H1 (cell line): Measurements from ENCODE around the gene VENTX. TPM values are rescaled to one million over a fixed set of nuclear protein-coding genes. Genes with fewer than 3 reads are reported as not detected.

ENCODE experiments used
- CTCF ChIA-PET: fragments of 300-600 bp; sonication (Branson Sonifier 250); formaldehyde crosslinking; loops from one replicate; lab custom pipeline; 2021; ENCODE audit not compliant: partially characterized antibody; lab: Charles Lee
- POLR2A ChIA-PET: fragments of 300-600 bp; sonication (Branson Sonifier 250); formaldehyde crosslinking; loops from one replicate; lab custom pipeline; 2021; ENCODE audit warnings: inconsistent platforms; ENCODE audit not compliant: partially characterized antibody; lab: Charles Lee
- DNase-seq, 2 experiments: peaks; one replicate each; pipeline versions ENCODE4 v3.0.0 to v3.0.0-alpha.2; 2010 to 2022; ENCODE audit warnings: low spot score in 2 of 2, low read depth in 1 of 2, mixed read lengths in 1 of 2
- FAIRE-seq: peaks from 2 replicates; lab custom pipeline; 2011; peaks lifted over from hg19 to GRCh38; lab: Jason Lieb, UNC
- H2AFZ ChIP-seq: 2 replicates; pipeline ENCODE4 v1.8.1; 2012; ENCODE audit warnings: low read length, inconsistent platforms
- H2AK5ac ChIP-seq: 2 replicates; pipeline ENCODE4 v1.6.1; 2013; ENCODE audit warnings: low read depth, low read length
- H2BK120ac ChIP-seq: replicated peaks from 2 replicates; pipeline ENCODE3; 2013; ENCODE audit warnings: low read depth, low read length, inconsistent platforms
- H2BK12ac ChIP-seq: 2 replicates; pipeline ENCODE4 v1.6.1; 2013; ENCODE audit warnings: low read depth, low read length
- H2BK15ac ChIP-seq: 2 replicates; pipeline ENCODE4 v1.6.1; 2013; ENCODE audit warnings: low read length
- H2BK20ac ChIP-seq: 2 replicates; pipeline ENCODE4 v1.6.1; 2013; ENCODE audit warnings: low read length
- H2BK5ac ChIP-seq: 2 replicates; pipeline ENCODE4 v1.6.1; 2013; ENCODE audit warnings: low read depth, low read length
- H3K14ac ChIP-seq: 2 replicates; pipeline ENCODE4 v1.6.1; 2013; ENCODE audit warnings: inconsistent platforms; ENCODE audit not compliant: insufficient read length
- H3K18ac ChIP-seq: 2 replicates; pipeline ENCODE4 v1.6.1; 2013; ENCODE audit warnings: low read length; ENCODE audit errors: extremely low read depth
- H3K23ac ChIP-seq: 2 replicates; pipeline ENCODE4 v1.6.1; 2013; ENCODE audit warnings: inconsistent platforms; ENCODE audit not compliant: insufficient read length
- H3K23me2 ChIP-seq: 2 replicates; pipeline ENCODE4 v1.6.1; 2013; ENCODE audit warnings: low read depth, low read length
- H3K27ac ChIP-seq: 2 replicates; pipeline ENCODE4 v1.6.1; 2011; ENCODE audit warnings: low read depth, low read length, inconsistent platforms
- H3K27me3 ChIP-seq, 4 experiments: replicated peaks in 1 of 4; 1 replicate in 1 of 4; 2 replicates in 3 of 4; pipeline versions ENCODE4 v1.6.1 to v1.8.1; 2011 to 2013; ENCODE audit warnings: low read length in 3 of 4, mild to moderate bottlenecking in 3 of 4, inconsistent platforms in 2 of 4, mixed read lengths in 2 of 4, moderate library complexity in 1 of 4; ENCODE audit not compliant: control insufficient read depth in 3 of 4, insufficient read depth in 3 of 4; ENCODE audit errors: extremely low read depth in 1 of 4
- H3K36me3 ChIP-seq, 4 experiments: 2 replicates each; pipeline versions ENCODE4 v1.6.1 to v1.8.1; 2011 to 2013; ENCODE audit warnings: mild to moderate bottlenecking in 4 of 4, low read length in 3 of 4, moderate library complexity in 2 of 4, control low read depth in 1 of 4, inconsistent platforms in 1 of 4; ENCODE audit not compliant: insufficient read depth in 4 of 4, control insufficient read depth in 2 of 4
- H3K4ac ChIP-seq: replicated peaks from 2 replicates; pipeline ENCODE3; 2013; ENCODE audit warnings: low read length, low read depth, mixed read lengths, inconsistent platforms; ENCODE audit not compliant: insufficient read length
- H3K4me1 ChIP-seq, 4 experiments: replicated peaks in 1 of 4; 1 replicate in 1 of 4; 2 replicates in 3 of 4; pipeline versions ENCODE4 v1.6.1 to v1.8.1; 2011 to 2013; ENCODE audit warnings: low read length in 3 of 4, inconsistent platforms in 2 of 4, mixed read lengths in 1 of 4; ENCODE audit not compliant: insufficient read depth in 4 of 4, control insufficient read depth in 3 of 4
- H3K4me2 ChIP-seq, 2 experiments: 2 replicates each; pipeline versions ENCODE4 v1.6.1 to v1.8.1; 2011 to 2013; ENCODE audit warnings: low read depth in 2 of 2, low read length in 2 of 2, control low read depth in 1 of 2, inconsistent platforms in 1 of 2, mild to moderate bottlenecking in 1 of 2; ENCODE audit not compliant: insufficient read depth in 1 of 2
- H3K4me3 ChIP-seq, 4 experiments: fragments of 200-600, 300-600 bp in 1 of 4; sonication (generic), shearing (Covaris generic), sonication (Bioruptor Twin) in 1 of 4; 2 replicates each; pipeline versions ENCODE4 v1.5.1 to v1.8.1; 2011 to 2016; ENCODE audit warnings: low read length in 4 of 4, low read depth in 3 of 4, control low read depth in 2 of 4, inconsistent platforms in 2 of 4, mild to moderate bottlenecking in 2 of 4, mixed read lengths in 1 of 4, moderate library complexity in 1 of 4; ENCODE audit not compliant: insufficient read depth in 2 of 4; ENCODE audit errors: extremely low read depth in 1 of 4
- H3K56ac ChIP-seq: replicated peaks from 2 replicates; pipeline ENCODE3; 2013; ENCODE audit warnings: low read depth, mild to moderate bottlenecking, mixed read lengths, low read length, inconsistent platforms; ENCODE audit not compliant: insufficient read length
- H3K79me1 ChIP-seq: 2 replicates; pipeline ENCODE4 v1.6.1; 2013; ENCODE audit warnings: low read depth, low read length, control low read depth
- H3K79me2 ChIP-seq, 2 experiments: 2 replicates each; pipeline versions ENCODE4 v1.6.1 to v1.8.1; 2012 to 2013; ENCODE audit warnings: low read length in 2 of 2, mild to moderate bottlenecking in 2 of 2, inconsistent platforms in 1 of 2; ENCODE audit not compliant: insufficient read depth in 2 of 2, control insufficient read depth in 1 of 2
- H3K9ac ChIP-seq, 4 experiments: replicated peaks in 1 of 4; 1 replicate in 1 of 4; 2 replicates in 3 of 4; pipeline versions ENCODE4 v1.6.1 to v1.8.1; 2011 to 2013; ENCODE audit warnings: low read depth in 3 of 4, low read length in 3 of 4, control low read depth in 2 of 4, mild to moderate bottlenecking in 2 of 4, moderate library complexity in 2 of 4, inconsistent platforms in 1 of 4; ENCODE audit errors: extremely low read depth in 1 of 4
- H3K9me3 ChIP-seq, 2 experiments: 2 replicates each; pipeline versions ENCODE4 v1.6.1 to v1.8.1; 2012 to 2013; ENCODE audit warnings: mild to moderate bottlenecking in 2 of 2, moderate library complexity in 2 of 2, control low read depth in 1 of 2, inconsistent platforms in 1 of 2, low read depth in 1 of 2, low read length in 1 of 2, mixed read lengths in 1 of 2; ENCODE audit not compliant: insufficient read depth in 2 of 2
- H4K20me1 ChIP-seq, 2 experiments: replicated peaks in 1 of 2; 2 replicates each; pipeline versions ENCODE3 to v1.8.1; 2011 to 2013; ENCODE audit warnings: inconsistent platforms in 2 of 2, low read length in 2 of 2, mild to moderate bottlenecking in 1 of 2; ENCODE audit not compliant: insufficient read depth in 2 of 2, control insufficient read depth in 1 of 2
- H4K5ac ChIP-seq: 2 replicates; pipeline ENCODE4 v1.6.1; 2013; ENCODE audit warnings: low read length, low read depth, mixed read lengths, inconsistent platforms; ENCODE audit not compliant: insufficient read length
- H4K8ac ChIP-seq: 2 replicates; pipeline ENCODE4 v1.8.0; 2013; ENCODE audit warnings: mild to moderate bottlenecking, moderate library complexity, low read length, inconsistent platforms; ENCODE audit not compliant: insufficient read depth; ENCODE audit errors: extremely low read depth
- H4K91ac ChIP-seq: replicated peaks from 2 replicates; pipeline ENCODE3; 2013; ENCODE audit warnings: low read length, mixed read lengths, inconsistent platforms; ENCODE audit not compliant: insufficient read length
- KDM1A ChIP-seq: fragments of 200-600, 300-600 bp; sonication (generic); IDR thresholded peaks from 2 replicates; pipeline ENCODE4 v1.7.1; 2016; ENCODE audit warnings: mild to moderate bottlenecking, low read length, borderline replicate concordance
- SP2 ChIP-seq: IDR thresholded peaks from 2 replicates; pipeline ENCODE4 v1.6.1; 2012; ENCODE audit warnings: mild to moderate bottlenecking, low read length, inconsistent platforms
- WGBS, 2 experiments: shearing (Covaris generic) in 1 of 2; methylation state at CpG; one replicate each; pipeline versions ENCODE4 v1.1.6 to v1.1.7; 2013 to 2015; ENCODE audit warnings: low lambda C conversion rate in 2 of 2, mixed read lengths in 2 of 2, inconsistent platforms in 1 of 2, low coverage in 1 of 2, missing lambda C conversion rate in 1 of 2; ENCODE audit not compliant: insufficient replicate concordance in 2 of 2, insufficient coverage in 1 of 2, insufficient read length in 1 of 2; ENCODE audit errors: extremely low coverage in 1 of 2, missing lambda C conversion rate in 1 of 2; 5-methylcytosine and 5-hydroxymethylcytosine counted together
- polyA plus RNA-seq, 7 experiments: library from polyadenylated mRNA; depleted of rRNA in 3 of 7; stranded (reverse) in 5 of 7; unstranded in 2 of 7; fragments of >200 nt in 5 of 7; fragments of 200-250 nt in 2 of 7; gene quantifications; 1 replicate in 5 of 7; 2 replicates in 1 of 7; 4 replicates in 1 of 7; pipeline versions ENCODE4 v1.2.1 to v1.2.3, GENCODE V29; 2011 to 2013; ENCODE audit warnings: missing spikeins in 2 of 7, mixed read lengths in 2 of 7
- total RNA-seq: library from RNA; stranded (reverse); fragmentation: NEBNext Ultra II Directional; extraction: Animal tissue kit (Norgen Biotek cat#: 25700); gene quantifications from 2 replicates; pipeline ENCODE4 v1.2.1, GENCODE V29; 2021

Gene VENTX
- total and polyA plus RNA-seq, 2 of the 8 experiments (the other 6 are each of a cell fraction or from before 2014, with no cell fraction given), result 5.6 TPM

GRCh38 chr10:133267293-133267692, 29.6 kb downstream of the VENTX start:
- H3K14ac ChIP-seq, result no peak overlapping the region
- DNase-seq, result no peak
- H2BK5ac ChIP-seq, result no peak overlapping the region
- H3K4me3 ChIP-seq, result no peak overlapping the region
- no peak overlapping the region for H4K5ac ChIP-seq
- H3K36me3 ChIP-seq, result no peaks in the 10 kb centered on the region
- H2BK12ac ChIP-seq, result 0 out of 2 replicates have a peak overlapping the region, but pooled peaks have one; percentile 27
- H4K8ac ChIP-seq, result no peak overlapping the region
- H2AK5ac ChIP-seq, result peak overlapping the region; percentile 86; the same call in 1 of the 2 replicates
- peaks cover 0 to 13% (median 7%) of the 10 kb centered on the region in 4 experiments; a peak in 6 of 7 replicates for H3K27me3 ChIP-seq
- H3K9ac ChIP-seq, result no peak overlapping the region
- no peak overlapping the region for H3K4ac ChIP-seq
- H3K27ac ChIP-seq, result no peak overlapping the region
- no peaks in the 10 kb centered on the region for H3K23me2 ChIP-seq
- H4K20me1 ChIP-seq, result peaks cover 0 to 1% of the 10 kb centered on the region in 2 experiments
- no peak overlapping the region for H2BK120ac ChIP-seq
- 0 out of 2 replicates have a peak overlapping the region, but pooled peaks have one; percentile 32 for H3K18ac ChIP-seq
- H3K4me2 ChIP-seq, result no peak overlapping the region
- no peaks in the 10 kb centered on the region for H3K9me3 ChIP-seq
- no peaks in the 10 kb centered on the region for H3K79me2 ChIP-seq
- no peak overlapping the region for H3K23ac ChIP-seq
- no peak for FAIRE-seq
- H4K91ac ChIP-seq, result no peak overlapping the region
- H2BK15ac ChIP-seq, result 0 out of 2 replicates have a peak overlapping the region, but pooled peaks have one; percentile 61
- H3K56ac ChIP-seq, result no peak overlapping the region
- POLR2A ChIA-PET, result interaction anchor here (0.6 to 2.6 kb wide), 7 partner anchors 8 to 305 kb away, joined by 3 to 11 read pairs (median 4); no protein-coding TSS in a partner anchor
- H2AFZ ChIP-seq, result 0 out of 2 replicates have a peak overlapping the region, but pooled peaks have one; percentile 45
- 87% methylated on average over 10 of the region's 14 CpGs; no CpG with 5 or more reads in 1 of the 2 experiments for WGBS, 2 experiments
- CTCF ChIA-PET, result interaction anchor here (0.7 to 2.5 kb wide), 10 partner anchors 9 to 123 kb away, joined by 3 to 15 read pairs (median 4); partner anchors contain the start of gene ADAM8
- no peak overlapping the region for H2BK20ac ChIP-seq
- peaks cover 0 to 7% (median 1%) of the 10 kb centered on the region in 4 experiments; a peak in 5 of 7 replicates for H3K4me1 ChIP-seq
- H3K79me1 ChIP-seq, result no peaks in the 10 kb centered on the region
- TF ChIP-seq SP2, result no peak
- no peak for TF ChIP-seq KDM1A
